Skeletal muscle cell (primary cell): ENCODE measurements around the gene PACSIN1.

Experiments
- DNase-seq: peaks from one replicate; pipeline ENCODE4 v3.0.0-alpha.2; 2010; ENCODE audit warnings: low read depth
- H3K4me3 ChIP-seq: 2 replicates; pipeline ENCODE4 v1.5.1; 2011; ENCODE audit warnings: low read depth, mild to moderate bottlenecking, control low read depth, low read length, moderate library complexity

The PACSIN1 gene

DNA sequence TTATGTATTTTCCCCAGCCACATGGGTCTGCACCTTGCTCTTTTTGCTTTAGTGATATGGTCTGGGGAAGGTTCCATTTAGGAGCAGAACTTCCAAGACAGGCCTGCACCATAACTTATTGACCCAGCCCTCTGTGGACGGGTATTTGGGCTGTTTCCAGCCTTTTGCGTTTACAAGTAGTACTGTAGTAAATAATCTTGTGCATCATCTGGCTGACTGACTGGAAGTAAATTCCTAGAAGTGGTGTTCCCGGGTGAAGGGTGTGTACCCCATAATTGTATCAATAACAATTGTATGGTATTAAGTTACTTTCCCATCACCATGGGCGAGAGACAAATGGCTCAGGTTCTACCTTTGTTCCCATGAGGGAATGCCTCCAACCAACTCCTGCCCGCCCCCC lies 58.6 kb downstream of the PACSIN1 start:
- no peak for DNase-seq
- H3K4me3 ChIP-seq, result no peak overlapping the region

DNA sequence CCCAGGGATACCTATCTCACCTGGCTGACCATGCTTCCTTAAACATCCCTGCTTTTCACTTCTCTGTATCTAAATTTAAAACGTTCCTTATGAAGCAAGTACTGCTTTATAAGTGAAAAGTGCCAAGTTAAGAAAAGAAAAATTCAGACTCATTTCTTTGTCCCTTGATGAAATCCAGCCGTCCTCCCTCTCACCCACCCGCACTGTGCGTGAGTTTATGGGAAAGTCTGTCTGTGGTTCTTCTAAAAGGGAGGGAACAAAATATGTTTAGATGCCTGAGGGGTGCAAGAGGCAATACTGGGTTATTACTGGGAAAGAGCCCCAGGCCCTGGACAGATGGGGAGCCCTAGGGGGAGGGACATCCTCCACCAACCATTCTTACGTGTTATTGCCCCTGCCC lies 59.1 kb downstream of the PACSIN1 start:
- DNase-seq, result no peak
- no peak overlapping the region for H3K4me3 ChIP-seq

DNA sequence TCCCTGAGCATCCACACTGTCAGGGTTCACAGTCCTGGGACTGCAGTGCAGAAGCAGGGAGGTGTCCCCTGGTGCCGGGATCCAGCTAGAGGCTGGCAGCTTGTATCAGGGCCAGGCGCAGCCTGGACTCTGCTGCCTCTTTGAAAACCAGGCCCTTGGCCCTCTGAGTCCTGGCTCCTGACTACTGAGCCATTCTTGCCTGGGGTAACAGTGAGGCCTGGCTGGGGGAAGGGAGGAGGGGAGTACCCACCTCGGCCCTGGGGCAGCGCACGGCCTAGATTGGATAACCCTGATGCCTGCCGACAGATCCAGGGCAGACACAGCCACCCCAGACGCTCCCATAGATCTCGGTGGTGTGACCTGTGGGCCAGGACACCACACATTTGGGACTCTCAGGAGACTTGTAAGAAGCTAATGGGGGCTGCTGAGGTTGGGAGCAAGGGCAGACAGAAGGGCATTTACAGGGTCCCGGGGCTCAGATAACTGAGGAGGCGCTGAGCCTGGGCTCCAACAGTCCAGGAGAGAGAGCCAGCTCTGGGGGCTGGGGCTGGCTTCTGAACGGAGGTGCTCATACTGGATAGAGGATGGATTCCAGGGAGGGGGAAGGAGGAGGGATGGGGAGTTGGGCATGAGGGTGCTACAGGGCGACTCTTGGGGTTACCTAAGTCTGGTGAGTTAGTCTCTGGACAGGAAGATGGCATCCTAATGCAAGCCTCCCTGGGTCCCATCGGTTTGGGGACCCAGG lies 59.7 kb downstream of the PACSIN1 start:
- H3K4me3 ChIP-seq, result no peak overlapping the region
- no peak for DNase-seq

DNA sequence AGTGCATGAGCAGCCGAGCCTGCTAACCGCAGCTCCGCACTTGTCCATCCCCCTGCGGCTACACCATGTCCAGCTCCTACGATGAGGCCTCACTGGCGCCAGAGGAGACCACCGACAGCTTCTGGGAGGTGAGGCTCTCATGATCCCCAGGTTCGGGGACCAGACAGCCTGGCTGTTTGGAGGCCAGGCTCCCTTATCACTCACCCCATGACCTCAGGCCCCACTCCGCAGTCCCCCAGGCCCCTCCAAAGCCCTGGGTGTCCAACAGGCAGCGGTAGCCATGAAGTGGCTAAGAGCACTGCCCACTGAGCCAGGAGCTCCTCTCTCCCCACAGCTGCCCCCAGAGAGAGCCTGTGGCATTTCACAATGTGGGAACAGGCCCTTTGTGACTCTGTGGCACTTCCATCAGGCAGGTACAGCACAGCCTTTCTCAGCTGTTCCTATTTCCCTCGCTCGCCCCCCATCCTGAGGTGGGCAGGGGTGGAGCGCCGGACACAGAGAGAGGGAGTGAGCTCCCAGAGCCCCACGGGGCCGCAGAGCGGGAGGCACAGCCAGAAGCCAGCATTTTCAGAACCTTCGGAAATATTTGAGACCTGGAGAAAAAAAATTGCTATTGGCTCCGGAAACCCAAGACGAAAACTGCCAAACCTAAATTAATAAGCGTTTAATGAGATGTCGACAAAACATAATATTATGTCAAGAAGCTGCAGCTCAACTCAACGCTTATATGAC lies 60.5 kb downstream of the PACSIN1 start:
- no peak for DNase-seq
- H3K4me3 ChIP-seq, result peak overlapping the region; percentile 28

DNA sequence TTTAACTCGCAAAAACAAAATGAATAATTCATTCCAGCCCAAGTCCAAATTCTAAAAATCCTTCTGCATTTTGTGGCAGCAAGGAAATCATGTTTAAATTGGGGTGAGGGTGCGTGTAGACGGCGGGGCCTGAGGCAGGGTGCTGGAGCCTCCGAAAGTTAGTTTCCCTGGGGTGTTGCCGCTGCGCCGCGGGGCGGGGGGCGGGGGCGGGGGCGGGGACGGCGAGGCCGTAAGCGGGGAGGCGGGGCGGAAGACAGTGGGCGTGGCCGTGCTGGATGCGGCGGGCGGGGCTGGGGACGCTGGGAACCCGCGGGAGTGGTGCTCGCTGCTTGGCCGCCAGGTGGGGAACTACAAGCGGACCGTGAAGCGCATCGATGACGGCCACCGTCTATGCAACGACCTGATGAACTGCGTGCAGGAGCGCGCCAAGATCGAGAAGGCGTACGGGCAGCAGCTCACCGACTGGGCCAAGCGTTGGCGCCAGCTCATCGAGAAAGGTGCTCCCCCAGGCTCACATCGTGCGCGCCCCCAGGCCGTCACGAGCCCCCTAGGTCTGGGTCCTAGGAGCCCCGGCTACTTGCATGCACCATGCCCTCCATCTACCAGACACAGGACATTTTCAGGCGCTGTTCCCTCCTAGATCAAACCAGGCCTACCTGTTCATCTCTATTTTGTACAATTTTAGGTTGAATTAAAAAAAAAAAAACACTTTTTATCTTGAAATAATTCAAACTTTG lies 61.3 kb downstream of the PACSIN1 start:
- DNase-seq, result peak; percentile 58
- peak overlapping the region; percentile 29 for H3K4me3 ChIP-seq

DNA sequence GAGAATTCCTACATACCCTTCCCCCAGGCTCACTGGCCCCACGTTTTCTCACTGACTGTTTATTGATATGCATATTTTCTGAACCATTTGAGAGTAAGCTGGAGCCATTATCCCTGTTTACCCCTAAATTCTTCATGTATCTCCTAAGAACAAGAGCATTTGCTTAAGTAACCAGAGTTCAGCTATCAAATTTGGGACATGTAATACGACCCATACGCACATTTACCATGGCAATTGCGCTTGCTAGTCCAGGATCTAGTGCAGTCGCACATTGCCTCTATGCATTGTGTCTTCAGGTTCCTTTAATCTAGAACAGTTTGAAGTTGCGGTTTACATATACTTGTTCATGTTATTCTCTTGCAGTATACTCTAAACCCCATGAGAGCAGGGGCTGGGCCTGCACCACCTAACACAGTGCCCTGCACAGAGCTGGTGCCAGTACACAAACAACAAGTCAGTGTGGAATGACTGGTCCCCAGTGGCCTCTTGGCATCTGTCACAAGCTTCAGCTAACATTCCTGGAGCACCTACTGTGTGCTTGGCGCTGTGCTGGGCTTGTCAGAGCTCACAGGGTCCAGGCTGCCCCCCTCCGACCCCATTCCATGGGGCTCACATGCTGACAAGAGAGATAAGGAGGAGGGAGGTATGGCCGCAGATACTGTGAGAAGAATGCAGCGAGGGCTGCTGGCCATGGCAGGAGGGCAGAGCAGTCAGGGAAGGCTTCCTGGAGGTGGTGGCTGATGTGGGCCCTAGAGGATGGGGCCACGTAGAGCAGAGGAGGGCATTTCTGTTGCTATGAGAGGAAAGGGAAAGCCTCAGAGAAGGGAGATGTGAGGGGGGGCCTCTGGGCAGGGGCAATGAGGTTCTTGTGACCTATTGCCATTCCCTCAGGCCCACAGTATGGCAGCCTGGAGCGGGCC lies 62.1 kb downstream of the PACSIN1 start:
- no peak for DNase-seq
- H3K4me3 ChIP-seq, result no peak overlapping the region

DNA sequence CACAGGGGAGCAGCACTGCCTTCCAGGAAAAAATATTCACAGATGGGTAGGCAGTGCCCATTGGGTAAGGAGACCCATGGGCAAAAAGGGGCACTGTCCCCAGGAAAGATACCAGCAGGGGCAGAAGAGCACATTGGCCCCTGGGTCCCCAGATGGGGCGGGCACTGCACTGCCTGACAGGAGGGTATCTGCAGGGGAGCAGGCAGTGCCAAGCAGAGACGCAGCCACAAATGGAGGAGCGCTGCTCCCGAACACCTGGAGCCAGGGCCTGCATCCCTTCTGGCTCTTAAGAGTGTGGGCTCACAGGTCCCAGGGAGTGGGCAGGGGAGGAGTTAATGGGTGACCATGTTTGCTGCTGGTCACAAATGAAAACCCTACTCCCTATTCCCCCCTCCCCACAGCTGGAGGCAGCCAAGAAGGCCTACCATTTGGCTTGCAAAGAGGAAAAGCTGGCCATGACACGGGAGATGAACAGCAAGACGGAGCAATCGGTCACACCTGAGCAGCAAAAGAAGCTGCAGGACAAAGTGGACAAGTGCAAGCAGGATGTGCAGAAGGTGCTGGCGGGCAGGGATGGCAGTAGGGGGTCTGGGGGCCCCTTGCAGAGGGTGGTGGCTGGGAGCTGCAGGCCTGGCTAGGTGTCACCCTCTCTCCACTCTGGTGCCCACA lies 63.3 kb downstream of the PACSIN1 start:
- no peak overlapping the region for H3K4me3 ChIP-seq
- no peak for DNase-seq

DNA sequence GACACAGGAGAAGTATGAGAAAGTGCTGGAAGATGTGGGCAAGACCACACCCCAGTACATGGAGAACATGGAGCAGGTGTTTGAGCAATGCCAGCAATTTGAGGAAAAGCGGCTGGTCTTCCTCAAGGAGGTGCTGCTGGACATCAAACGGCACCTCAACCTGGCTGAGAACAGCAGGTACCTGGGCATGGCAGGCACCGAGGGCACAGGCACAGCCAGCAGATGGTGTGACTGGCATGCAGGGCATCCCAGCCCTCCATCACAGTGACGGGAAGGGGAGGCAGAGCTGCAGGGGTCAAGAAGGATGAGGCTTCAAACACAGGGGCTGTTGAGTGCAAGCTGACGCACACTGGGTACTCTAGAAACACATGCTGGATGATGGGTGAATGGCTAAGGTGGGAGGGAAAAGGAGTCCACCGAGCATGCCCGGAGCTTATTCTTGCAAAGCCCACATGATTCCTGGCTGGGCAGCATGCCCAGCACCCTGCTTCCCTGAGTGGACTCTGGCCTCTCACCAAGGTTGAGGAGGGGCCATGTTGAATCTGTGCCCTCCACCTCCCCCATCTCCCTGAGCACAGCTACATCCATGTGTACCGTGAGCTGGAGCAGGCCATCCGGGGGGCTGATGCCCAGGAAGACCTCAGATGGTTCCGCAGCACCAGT lies 63.9 kb downstream of the PACSIN1 start:
- no peak for DNase-seq
- no peak overlapping the region for H3K4me3 ChIP-seq

DNA sequence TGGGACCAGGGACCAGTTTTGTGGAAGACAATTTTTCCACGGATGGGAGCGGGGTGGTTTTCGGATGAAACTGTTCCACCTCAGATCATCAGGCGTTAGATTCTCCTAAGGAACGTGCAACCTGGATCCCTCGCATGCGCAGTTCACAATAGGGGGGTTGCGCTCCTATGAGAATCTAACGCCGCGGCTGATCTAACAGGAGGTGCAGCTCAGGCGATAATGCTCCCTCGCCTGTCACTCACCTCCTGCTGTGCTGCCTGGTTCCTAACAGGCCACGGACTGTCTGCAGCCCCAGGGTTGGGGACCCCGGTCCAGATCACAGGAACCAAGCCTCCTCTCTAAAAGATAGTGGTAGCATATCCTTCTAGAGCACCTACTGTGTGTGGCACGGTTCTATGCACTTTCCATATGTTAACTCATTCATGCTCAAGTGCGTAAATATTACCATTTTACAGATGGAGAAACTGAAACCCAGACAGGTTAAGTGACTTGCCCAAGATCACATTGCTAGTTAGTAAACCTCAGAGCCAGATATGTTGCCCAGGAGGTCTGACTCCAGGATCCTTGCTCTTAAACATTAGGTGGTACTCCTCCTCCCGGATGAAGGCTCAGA lies 65.0 kb downstream of the PACSIN1 start:
- no peak overlapping the region for H3K4me3 ChIP-seq
- no peak for DNase-seq

DNA sequence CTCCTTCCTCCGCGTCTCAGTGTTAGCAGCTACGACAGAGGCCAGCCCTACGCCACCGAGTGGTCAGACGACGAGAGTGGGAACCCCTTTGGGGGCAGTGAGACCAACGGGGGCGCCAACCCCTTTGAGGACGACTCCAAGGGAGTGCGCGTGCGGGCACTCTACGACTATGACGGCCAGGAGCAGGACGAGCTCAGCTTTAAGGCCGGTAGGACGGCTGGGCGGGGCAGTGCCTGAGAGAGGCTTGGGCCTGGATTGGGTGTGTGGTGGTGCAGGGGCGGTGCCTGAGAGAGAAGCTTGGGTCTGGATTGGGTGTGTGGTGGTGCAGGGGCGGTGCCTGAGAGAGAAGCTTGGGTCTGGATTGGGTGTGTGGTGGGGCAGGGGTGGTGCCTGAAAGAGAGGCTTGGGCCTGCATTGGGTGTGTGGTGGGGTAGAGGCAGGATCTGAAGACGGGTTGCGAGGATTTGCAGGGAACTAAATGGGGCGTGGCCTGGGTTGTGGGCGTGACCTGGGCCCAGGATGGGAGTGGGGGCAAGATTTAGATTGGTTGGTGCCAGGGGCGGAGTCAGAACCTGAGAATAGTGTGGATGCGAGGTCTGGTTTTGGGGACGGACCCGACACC lies 65.8 kb downstream of the PACSIN1 start:
- DNase-seq, result peak; percentile 32
- peak overlapping the region; percentile 17 for H3K4me3 ChIP-seq

DNA sequence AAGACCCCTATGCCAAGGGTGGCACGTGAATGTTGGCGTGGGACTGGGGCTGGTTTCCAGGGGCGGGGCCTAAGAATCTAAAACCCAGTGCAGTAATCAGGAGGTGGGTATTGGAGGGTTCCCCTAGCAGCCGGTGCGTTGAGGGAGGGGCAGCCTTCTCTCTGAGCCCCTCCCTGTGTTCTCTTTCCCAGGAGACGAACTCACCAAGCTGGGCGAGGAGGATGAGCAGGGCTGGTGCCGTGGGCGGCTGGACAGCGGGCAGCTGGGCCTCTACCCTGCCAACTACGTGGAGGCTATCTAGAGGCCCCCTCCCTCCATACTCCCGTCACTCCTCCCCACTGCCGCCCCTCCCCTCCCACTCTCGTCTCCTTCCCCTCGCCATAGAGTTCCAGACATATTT lies 66.4 kb downstream of the PACSIN1 start:
- H3K4me3 ChIP-seq, result peak overlapping the region; percentile 17
- no peak for DNase-seq

DNA sequence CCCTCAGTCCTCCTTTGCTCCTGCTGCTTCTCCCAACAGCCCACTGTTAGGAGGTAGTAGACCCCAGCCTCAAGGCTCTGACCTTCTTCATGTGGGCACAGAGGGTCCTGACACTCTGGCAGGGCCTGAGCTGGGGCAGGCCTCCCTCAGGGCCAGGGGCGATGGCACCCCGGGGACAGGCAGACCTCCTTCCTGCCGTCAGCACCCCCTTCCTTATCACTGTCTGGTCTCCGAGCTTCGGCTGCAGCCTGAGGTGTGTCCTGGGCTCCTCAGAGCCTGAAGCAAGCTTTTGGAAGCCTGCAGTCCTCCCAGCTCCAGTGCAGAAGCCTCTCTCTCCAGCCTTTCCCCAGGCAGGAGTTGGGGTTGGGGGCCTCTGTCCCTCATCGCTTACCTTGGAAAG lies 68.3 kb downstream of the PACSIN1 start:
- H3K4me3 ChIP-seq, result no peak overlapping the region
- DNase-seq, result no peak

DNA sequence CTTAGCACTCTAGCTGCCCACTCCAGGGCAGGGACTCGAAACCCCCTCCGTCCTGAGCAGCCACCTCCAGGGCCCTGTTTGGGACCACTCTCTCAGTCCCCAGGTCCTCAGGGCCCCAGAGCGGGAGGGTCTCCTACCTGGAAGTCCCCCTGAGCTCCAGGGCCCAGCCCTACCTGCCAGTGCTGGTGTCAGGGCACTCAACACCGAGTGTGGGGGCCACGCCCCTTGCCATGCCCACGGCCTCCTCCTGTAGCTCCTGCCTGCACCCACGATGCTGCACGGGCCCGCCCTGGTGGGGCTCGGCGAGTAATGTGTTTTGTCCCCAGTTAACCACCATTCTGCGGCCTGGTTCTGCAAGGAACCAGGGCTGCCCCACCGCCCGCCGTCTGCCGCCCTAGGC lies 68.8 kb downstream of the PACSIN1 start:
- DNase-seq, result no peak
- no peak overlapping the region for H3K4me3 ChIP-seq

DNA sequence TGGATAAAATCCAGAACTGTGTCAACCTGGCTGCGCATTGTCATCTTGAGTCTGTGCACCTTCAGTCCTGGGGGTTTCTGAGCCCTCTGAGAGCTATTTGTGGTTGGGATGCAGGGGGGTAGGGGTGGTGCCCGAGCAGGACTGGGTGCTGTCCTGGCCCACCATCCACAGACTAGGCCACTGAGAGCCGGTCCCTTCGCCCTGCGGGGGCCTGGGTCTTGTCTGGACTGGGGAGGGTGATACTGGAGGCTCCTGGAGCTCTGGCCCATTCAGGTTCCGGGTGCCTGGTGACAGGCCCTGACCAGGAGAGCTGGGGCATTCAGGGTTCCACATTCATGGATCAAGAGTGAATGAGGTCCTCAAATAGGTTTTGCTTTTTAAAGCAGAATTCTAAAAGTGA lies 69.3 kb downstream of the PACSIN1 start:
- H3K4me3 ChIP-seq, result no peak overlapping the region
- DNase-seq, result no peak

DNA sequence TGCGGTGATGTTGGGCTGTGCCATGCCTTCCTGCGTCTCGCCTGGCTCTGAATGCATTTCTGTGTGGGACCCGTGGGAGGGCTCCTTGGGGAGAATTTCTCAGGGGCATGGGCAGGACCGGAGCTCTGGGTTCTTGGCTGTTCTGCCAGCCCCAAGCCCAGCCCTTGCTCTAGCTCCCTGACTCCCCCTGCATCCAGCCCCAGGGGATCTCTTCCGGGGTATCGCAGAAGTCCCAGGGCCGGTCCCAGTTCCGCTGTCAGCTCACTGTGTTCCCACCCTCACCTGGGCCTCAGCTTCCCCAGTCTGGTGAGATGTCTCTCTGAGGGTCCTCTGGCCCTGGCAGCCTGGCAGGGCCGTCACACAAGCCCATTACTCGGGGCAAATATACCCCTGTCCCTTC lies 69.8 kb downstream of the PACSIN1 start:
- DNase-seq, result no peak
- H3K4me3 ChIP-seq, result no peak overlapping the region

DNA sequence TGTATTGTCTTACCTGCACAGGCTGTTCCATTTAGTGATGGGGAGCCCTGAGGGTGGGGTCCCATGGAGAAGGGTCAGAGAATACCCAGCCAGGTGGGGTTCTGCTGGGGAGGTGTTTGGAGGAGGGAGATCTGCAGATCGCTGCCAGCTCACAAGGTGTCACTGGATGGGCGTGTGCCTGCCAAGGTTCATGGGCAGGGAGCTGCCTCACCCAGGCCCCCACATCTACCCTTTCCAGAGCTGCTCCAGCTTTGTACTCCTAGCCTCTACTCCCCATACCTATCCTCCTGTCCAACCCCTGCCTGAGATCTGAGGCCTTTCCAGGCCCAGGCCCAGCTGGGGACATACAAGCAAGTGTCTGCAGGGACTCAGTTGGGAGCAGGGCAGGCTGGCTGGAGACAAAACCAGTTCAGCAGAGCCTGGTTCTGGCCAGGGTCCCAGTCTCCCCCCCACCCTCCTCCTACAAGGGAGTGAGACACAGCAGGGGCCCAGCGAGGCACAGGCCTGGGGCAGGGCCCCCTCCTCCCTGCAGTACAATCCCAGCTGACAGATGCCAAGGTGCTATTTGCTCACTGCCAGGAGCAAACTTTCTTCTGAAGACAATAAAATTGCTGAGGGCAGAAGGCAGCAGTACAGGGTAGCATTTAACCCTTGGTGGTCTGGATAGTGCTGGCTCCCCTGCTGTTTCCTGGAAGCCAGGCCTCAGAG lies 70.5 kb downstream of the PACSIN1 start:
- H3K4me3 ChIP-seq, result no peak overlapping the region
- DNase-seq, result no peak
